ENCODE results near the gene SHMT2.

SHMT2 gene

GRCh38 chr12:57185403-57185802 lies 44.1 kb upstream of the SHMT2 start:
- TF ChIP-seq CTCF (IDR thresholded peaks at IDR 0.05; ENCODE audit: low read depth, low read length), result no peak
- no peak overlapping the region for H3K4me3 ChIP-seq (ENCODE audit: low read depth, low read length)

- H3K4me3 ChIP-seq (ENCODE audit: low read depth, low read length), result no peak overlapping the region
- TF ChIP-seq CTCF (IDR thresholded peaks at IDR 0.05; ENCODE audit: low read depth, low read length), result no peak
Measured at GRCh38 chr12:57185906-57186508, 43.5 kb upstream of the SHMT2 start.

- no peak for TF ChIP-seq CTCF (IDR thresholded peaks at IDR 0.05; ENCODE audit: low read depth, low read length)
Measured at GRCh38 chr12:57187222-57188089, 42.1 kb upstream of the SHMT2 start.

GRCh38 chr12:57188090-57188425 lies 41.5 kb upstream of the SHMT2 start:
- no peak for TF ChIP-seq CTCF (IDR thresholded peaks at IDR 0.05; ENCODE audit: low read depth, low read length)
- H3K4me3 ChIP-seq (ENCODE audit: low read depth, low read length), result no peak overlapping the region

More at GRCh38 chr12:57187222-57188089, 42.1 kb upstream of the SHMT2 start:
- no peak overlapping the region for H3K4me3 ChIP-seq (ENCODE audit: low read depth, low read length)

- TF ChIP-seq CTCF (IDR thresholded peaks at IDR 0.05; ENCODE audit: low read depth, low read length), result no peak
Measured at GRCh38 chr12:57190037-57190436, 39.5 kb upstream of the SHMT2 start.

GRCh38 chr12:57190821-57191220 lies 38.7 kb upstream of the SHMT2 start:
- no peak for TF ChIP-seq CTCF (IDR thresholded peaks at IDR 0.05; ENCODE audit: low read depth, low read length)
- no peak overlapping the region for H3K4me3 ChIP-seq (ENCODE audit: low read depth, low read length)

More at GRCh38 chr12:57190037-57190436, 39.5 kb upstream of the SHMT2 start:
- no peak overlapping the region for H3K4me3 ChIP-seq (ENCODE audit: low read depth, low read length)

- no peak overlapping the region for H3K4me3 ChIP-seq (ENCODE audit: low read depth, low read length)
- no peak for TF ChIP-seq CTCF (IDR thresholded peaks at IDR 0.05; ENCODE audit: low read depth, low read length)
Measured at GRCh38 chr12:57191410-57191809, 38.1 kb upstream of the SHMT2 start.
